Cardiac fibroblast (primary cell): ENCODE measurements around the gene PACRG.

Experiments
- DNase-seq, 2 donors: peaks; one replicate each; pipeline versions ENCODE4 v3.0.0 to v3.0.0-alpha.2; 2010; ENCODE audit warnings: low read depth in 2 of 2
- H3K4me3 ChIP-seq, 2 donors: replicated peaks in 1 of 2; 1 replicate in 1 of 2; 2 replicates in 1 of 2; pipeline ENCODE4 v1.5.1; 2011; ENCODE audit warnings: low read depth in 2 of 2, low read length in 2 of 2, mild to moderate bottlenecking in 2 of 2, moderate library complexity in 1 of 2
- TF ChIP-seq, protein P1 (sequence below): IDR thresholded peaks from one replicate; pipeline ENCODE4 v1.5.1; 2011; ENCODE audit warnings: low read depth, mild to moderate bottlenecking, low read length, inconsistent platforms

The PACRG gene

DNA sequence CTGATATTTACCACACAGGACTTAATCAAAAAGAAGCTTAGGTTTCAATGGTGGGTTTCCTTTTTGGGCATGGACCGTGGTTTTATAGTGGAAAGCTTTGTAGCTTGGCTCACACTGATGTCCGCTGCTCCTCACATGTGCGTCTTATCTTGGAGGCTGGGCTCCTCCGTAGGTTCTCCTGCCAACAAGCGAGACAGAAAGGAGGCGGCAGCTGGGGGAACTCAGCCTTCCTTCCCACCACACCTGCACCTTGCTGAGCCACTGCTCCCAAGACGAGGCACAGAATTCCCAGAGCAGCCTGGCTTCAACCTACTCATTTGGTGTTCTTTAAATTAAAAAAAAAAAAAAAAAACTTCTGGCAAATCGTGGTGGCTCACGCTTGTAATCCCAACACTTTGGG lies 451.3 kb downstream of the PACRG start:
- DNase-seq, result peak in 1 of 2 donors; percentile 23
- no peak overlapping the region for H3K4me3 ChIP-seq
- TF ChIP-seq, protein P1, sequence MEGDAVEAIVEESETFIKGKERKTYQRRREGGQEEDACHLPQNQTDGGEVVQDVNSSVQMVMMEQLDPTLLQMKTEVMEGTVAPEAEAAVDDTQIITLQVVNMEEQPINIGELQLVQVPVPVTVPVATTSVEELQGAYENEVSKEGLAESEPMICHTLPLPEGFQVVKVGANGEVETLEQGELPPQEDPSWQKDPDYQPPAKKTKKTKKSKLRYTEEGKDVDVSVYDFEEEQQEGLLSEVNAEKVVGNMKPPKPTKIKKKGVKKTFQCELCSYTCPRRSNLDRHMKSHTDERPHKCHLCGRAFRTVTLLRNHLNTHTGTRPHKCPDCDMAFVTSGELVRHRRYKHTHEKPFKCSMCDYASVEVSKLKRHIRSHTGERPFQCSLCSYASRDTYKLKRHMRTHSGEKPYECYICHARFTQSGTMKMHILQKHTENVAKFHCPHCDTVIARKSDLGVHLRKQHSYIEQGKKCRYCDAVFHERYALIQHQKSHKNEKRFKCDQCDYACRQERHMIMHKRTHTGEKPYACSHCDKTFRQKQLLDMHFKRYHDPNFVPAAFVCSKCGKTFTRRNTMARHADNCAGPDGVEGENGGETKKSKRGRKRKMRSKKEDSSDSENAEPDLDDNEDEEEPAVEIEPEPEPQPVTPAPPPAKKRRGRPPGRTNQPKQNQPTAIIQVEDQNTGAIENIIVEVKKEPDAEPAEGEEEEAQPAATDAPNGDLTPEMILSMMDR, result no peak

DNA sequence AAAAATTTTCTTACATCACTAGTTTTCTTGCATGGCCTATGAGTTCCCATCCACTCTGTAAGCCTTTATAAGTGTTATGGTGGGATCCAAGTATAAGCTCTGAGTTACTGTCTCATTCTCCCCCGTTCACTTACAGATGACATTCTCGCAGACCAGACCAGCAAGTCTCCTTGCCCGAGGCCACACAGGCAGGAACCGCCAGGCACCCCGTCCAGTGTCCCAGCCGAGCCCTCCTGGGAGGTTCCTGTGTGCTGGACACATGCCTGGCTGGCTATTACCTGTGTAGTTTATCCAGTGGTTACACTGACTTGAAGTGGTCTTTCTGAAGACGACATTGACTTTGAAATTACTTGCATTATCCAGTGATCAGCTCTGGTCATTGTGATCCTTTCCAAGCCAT lies 451.9 kb downstream of the PACRG start:
- H3K4me3 ChIP-seq, result no peak overlapping the region
- TF ChIP-seq, protein P1, result no peak
- DNase-seq, result no peak

DNA sequence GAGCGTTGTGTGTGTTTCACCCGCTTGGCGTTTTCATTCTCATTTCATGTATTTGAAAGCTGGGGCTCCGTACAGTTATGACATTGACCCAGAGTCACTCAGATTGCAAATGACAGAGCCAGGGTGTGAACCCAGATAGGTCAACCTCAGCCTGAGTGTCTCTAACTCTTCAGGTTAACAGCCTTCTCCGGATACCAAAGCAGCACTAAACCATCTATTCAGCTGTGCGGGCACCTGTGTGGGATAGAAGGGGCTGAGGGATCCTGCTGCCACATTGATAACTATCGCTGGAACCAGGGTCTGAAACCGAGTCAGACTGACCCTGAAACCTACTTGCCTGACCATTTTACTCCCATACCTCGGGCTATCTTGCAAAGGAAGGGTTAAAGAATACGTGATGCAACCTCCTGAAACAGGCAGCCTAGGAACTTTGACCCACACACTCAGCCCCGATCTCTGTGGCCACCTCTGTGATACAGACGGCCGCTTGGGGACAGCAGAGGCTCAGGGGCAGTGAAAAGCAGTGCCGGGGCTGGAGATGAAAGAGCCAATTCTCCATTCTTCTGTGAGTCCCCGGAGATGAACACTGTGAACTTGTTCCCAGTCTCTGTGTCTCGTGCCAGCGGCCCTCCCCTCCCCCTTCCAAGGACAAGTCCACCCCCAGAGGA lies 453.2 kb downstream of the PACRG start:
- TF ChIP-seq, protein P1, result peak; percentile 86
- peak; percentile 70 to 73 for DNase-seq
- no peak overlapping the region for H3K4me3 ChIP-seq

DNA sequence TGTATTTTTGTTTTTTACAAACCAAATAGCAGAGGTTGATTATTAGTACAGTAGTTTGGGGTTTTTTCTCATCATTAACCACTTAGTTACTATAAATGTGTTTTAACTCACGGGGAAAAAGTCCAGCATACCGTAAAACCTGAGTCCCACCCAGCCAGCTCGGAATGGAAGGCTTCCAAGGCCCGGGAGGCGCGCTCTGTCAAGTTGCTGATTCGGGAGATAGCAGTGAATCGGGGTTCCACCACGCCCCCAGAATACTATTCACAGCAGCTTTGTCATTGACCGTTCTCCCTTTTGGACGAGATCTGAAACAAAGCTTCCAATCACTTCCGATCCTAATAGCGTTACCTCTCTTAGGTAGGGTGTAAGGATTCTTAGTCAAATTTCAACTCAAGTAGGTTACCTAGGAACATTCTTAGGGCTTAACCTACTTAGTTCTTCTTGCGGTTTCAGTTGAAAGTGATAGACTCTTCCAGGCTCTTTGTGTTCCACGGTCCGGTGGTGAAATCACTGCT lies 453.9 kb downstream of the PACRG start:
- TF ChIP-seq, protein P1, result no peak
- no peak for DNase-seq
- H3K4me3 ChIP-seq, result no peak overlapping the region

DNA sequence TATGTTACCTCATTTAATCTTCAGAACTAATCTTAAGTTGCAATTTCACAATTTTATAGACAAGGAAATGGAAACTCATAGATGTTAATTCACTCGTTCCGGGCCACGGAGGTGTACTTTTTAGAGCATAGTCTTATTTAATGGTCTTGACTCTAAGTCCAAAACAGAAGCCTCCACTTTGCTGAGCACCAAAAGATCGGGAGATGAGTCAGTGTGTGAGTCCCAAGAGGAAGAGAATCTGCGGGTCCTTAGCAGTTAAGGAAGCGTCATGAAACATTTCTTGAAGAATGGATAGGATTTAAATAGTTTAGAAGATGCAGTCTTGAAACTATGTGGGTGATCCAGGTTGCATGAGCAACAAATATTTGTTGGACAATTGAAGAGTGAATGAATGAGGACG lies 454.9 kb downstream of the PACRG start:
- DNase-seq, result no peak
- TF ChIP-seq, protein P1, result no peak
- H3K4me3 ChIP-seq, result no peak overlapping the region

DNA sequence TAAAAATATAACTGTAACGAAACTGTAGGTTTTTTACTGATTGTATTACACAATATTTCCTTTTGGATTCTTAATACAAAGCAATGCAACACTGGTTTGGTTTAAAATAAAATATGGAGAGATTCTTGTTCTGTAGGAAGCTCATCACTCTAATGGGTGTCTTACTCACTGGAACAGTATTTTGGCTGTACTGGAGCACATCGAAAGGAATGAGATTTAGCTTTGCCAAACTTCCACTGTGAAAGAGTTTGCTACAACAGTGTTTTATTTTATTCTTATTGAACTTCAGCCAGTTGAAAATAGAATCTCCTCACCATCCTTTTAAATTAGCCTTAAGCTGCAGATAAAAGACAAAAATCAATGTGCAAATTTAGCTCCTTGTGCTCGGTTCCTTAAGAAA lies 456.0 kb downstream of the PACRG start:
- H3K4me3 ChIP-seq, result no peak overlapping the region
- DNase-seq, result peak; percentile 17 to 25
- TF ChIP-seq, protein P1, result no peak

DNA sequence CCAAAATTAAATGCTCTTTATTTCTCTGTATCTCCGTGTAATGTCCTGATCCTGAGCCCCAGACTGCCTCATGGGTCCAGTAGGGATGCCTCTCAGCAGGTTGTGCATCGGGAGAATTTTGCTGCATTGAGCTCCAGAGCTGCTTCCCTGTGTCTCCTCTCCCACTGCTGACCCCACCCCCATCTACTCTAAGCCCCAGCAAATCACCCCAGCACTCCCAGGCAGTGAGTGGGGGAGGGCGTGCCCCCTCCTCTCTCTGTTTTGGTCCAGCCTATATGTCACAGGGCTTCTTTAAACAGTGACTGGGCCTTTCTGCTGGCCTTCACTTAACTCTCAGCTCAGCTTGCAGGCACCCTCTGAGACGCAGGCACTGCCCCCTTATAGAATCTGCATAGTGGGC lies 458.0 kb downstream of the PACRG start:
- no peak for DNase-seq
- TF ChIP-seq, protein P1, result no peak
- no peak overlapping the region for H3K4me3 ChIP-seq
